Suprapubic skin (tissue), 4 donors: ENCODE measurements around the gene PNMA8A. TPM values are rescaled to one million over a fixed set of nuclear protein-coding genes. Genes with fewer than 3 reads are reported as not detected.

Experiments
- DNase-seq, 2 donors: peaks; one replicate each; pipeline ENCODE4 v3.0.0-alpha.2; 2019; ENCODE audit warnings: low spot score in 2 of 2
- H3K27ac ChIP-seq: fragments of 200-600 bp; sonication (generic); one replicate; pipeline ENCODE4 v1.5.1; 2019
- H3K27me3 ChIP-seq: fragments of 200-600 bp; sonication (generic); one replicate; pipeline ENCODE4 v1.5.1; 2019
- H3K36me3 ChIP-seq: fragments of 200-600 bp; sonication (generic); one replicate; pipeline ENCODE4 v1.5.1; 2019
- H3K4me1 ChIP-seq: fragments of 200-600 bp; sonication (generic); one replicate; pipeline ENCODE4 v1.5.1; 2019
- H3K4me3 ChIP-seq: fragments of 200-600 bp; sonication (generic); one replicate; pipeline ENCODE4 v1.5.1; 2019; ENCODE audit warnings: mild to moderate bottlenecking
- H3K9me3 ChIP-seq: fragments of 200-600 bp; sonication (generic); one replicate; pipeline ENCODE4 v1.5.1; 2019
- EP300 ChIP-seq: sonication (generic); formaldehyde crosslinking; IDR thresholded peaks from one replicate; pipeline ENCODE4 v1.6.1; 2017; ENCODE audit warnings: antibody characterized with exemption
- POLR2A ChIP-seq, 2 donors: fragments of 450-650 bp; IDR thresholded peaks; one replicate each; pipeline ENCODE4 v1.6.1; 2017; ENCODE audit warnings: antibody characterized with exemption in 2 of 2, mild to moderate bottlenecking in 2 of 2, moderate library complexity in 2 of 2
- POLR2AphosphoS5 ChIP-seq, 3 donors: sonication (generic); formaldehyde crosslinking; IDR thresholded peaks; one replicate each; pipeline ENCODE4 v1.6.1; 2017; ENCODE audit warnings: antibody characterized with exemption in 3 of 3
- WGBS: methylation state at CpG from one replicate; pipeline ENCODE4 v1.1.5; 2018; 5-methylcytosine and 5-hydroxymethylcytosine counted together
- total RNA-seq, 4 donors: library from RNA; depleted of rRNA; stranded (reverse); fragments of >200 nt; gene quantifications; one replicate each; pipeline ENCODE4 v1.1.0, GENCODE V29; 2016
- TF ChIP-seq, protein P1 (sequence below), 2 donors: fragments of 200-600 bp in 1 of 2; fragments of 450-650 bp in 1 of 2; sonication (generic) in 1 of 2; IDR thresholded peaks; one replicate each; pipeline ENCODE4 v1.5.1; 2016 to 2019; ENCODE audit warnings: antibody characterized with exemption in 2 of 2, mild to moderate bottlenecking in 1 of 2, moderate library complexity in 1 of 2

PNMA8A gene
- total RNA-seq, 4 donors from 2014 or later: 0.72 to 3.9 (median 1.4) TPM

GRCh38 chr19:46463516-46463915 is 7.8 kb downstream of the PNMA8A start:
- WGBS: 79% methylated on average over 7 of the region's 7 CpGs
- H3K9me3 ChIP-seq: no peaks in the 10 kb centered on the region
- no peaks in the 10 kb centered on the region for H3K27me3 ChIP-seq
- TF ChIP-seq, protein P1, sequence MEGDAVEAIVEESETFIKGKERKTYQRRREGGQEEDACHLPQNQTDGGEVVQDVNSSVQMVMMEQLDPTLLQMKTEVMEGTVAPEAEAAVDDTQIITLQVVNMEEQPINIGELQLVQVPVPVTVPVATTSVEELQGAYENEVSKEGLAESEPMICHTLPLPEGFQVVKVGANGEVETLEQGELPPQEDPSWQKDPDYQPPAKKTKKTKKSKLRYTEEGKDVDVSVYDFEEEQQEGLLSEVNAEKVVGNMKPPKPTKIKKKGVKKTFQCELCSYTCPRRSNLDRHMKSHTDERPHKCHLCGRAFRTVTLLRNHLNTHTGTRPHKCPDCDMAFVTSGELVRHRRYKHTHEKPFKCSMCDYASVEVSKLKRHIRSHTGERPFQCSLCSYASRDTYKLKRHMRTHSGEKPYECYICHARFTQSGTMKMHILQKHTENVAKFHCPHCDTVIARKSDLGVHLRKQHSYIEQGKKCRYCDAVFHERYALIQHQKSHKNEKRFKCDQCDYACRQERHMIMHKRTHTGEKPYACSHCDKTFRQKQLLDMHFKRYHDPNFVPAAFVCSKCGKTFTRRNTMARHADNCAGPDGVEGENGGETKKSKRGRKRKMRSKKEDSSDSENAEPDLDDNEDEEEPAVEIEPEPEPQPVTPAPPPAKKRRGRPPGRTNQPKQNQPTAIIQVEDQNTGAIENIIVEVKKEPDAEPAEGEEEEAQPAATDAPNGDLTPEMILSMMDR (IDR thresholded peaks at IDR 0.05): no peak
- H3K27ac ChIP-seq: no peak overlapping the region
- DNase-seq: no peak
- H3K4me1 ChIP-seq: peaks cover 3% of the 10 kb centered on the region
- H3K36me3 ChIP-seq: no peaks in the 10 kb centered on the region
- no peak overlapping the region for H3K4me3 ChIP-seq

DNA sequence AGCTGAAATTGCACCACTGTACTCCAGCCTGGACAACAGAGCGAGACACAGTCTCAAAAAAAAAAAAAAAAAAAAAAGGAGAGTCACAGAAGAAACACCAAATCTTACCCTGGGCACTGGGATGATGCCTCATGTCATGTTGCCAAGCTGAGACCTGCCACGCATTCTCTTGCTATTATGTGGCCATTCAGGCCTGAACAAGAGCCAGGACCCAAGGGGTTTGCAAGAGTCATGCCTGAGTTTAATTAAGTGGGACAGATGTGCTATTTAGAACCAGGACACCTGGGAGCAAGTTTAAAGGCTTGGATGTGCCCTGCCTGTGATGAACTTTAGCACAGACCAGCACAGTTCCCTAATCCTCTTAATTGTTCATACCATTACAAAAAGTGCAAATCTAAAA is 9.8 kb downstream of the PNMA8A start:
- H3K36me3 ChIP-seq: no peaks in the 10 kb centered on the region
- TF ChIP-seq POLR2A (IDR thresholded peaks at IDR 0.05) (no peak), EP300 (no peak), POLR2AphosphoS5 (IDR thresholded peaks at IDR 0.05) (no peak)
- TF ChIP-seq, protein P1 (IDR thresholded peaks at IDR 0.05): no peak
- no peaks in the 10 kb centered on the region for H3K27me3 ChIP-seq
- no peak overlapping the region for H3K4me3 ChIP-seq
- no peaks in the 10 kb centered on the region for H3K9me3 ChIP-seq
- H3K4me1 ChIP-seq: peaks cover 3% of the 10 kb centered on the region
- no peak for DNase-seq
- H3K27ac ChIP-seq: no peak overlapping the region
- 58% methylated on average over 2 of the region's 2 CpGs for WGBS

DNA sequence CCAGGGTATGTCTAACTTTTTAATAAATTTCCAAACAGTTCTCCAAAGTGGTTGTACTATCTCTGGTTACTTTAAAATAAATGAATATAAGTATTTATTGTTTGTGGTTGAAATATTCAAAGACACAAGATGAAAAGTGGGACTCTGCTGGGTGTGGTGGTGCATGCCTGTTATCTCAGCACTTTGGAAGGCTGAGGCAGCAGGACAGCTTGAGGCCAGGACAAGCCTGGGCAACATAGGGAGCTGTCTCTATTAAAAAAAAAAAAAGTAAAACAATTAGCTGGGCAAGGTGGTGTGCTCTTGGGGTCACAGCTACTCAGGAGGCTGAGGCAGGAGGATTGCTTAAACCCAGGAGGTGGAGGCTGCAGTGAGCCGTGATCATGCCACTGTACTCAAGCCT is 10.4 kb downstream of the PNMA8A start:
- H3K27ac ChIP-seq: no peak overlapping the region
- DNase-seq: no peak
- H3K4me1 ChIP-seq: peaks cover 3% of the 10 kb centered on the region
- no peak overlapping the region for H3K4me3 ChIP-seq
- H3K27me3 ChIP-seq: no peaks in the 10 kb centered on the region
- no peak for TF ChIP-seq POLR2AphosphoS5 (IDR thresholded peaks at IDR 0.05)
- no peak for TF ChIP-seq POLR2A (IDR thresholded peaks at IDR 0.05)
- no peak for TF ChIP-seq EP300
- TF ChIP-seq, protein P1 (IDR thresholded peaks at IDR 0.05): no peak
- no peaks in the 10 kb centered on the region for H3K36me3 ChIP-seq
- H3K9me3 ChIP-seq: no peaks in the 10 kb centered on the region
- WGBS: 50% methylated on average over 1 of the region's 1 CpG

GRCh38 chr19:46460055-46460454 is 11.3 kb downstream of the PNMA8A start:
- no peak overlapping the region for H3K27ac ChIP-seq
- 64% methylated on average over 2 of the region's 2 CpGs for WGBS

DNA sequence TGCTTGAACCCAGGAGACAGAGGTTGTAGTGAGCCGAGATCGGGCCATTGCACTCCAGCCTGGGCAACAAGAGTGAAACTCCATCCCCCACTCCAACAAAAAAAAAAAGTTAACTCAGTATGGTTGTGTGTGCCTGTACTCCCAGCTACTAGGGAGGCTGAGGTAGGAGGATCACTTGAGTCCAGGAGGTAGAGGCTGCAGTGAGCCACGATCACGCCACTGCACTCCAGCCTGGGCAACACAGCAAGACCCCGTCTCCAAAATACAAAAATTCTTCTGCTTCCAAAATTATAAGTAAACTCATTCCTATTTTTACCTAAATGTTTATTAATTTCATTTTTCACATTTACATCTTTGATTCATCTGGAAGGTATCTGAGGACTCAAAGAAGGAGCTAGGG is 14.4 kb downstream of the PNMA8A start:
- Histone ChIP-seq H3K27ac (no peak overlapping the region), H3K9me3 (no peaks in the 10 kb centered on the region), H3K36me3 (no peaks in the 10 kb centered on the region), H3K4me1 (peaks cover 8% of the 10 kb centered on the region), H3K4me3 (no peak overlapping the region), H3K27me3 (no peaks in the 10 kb centered on the region)
- TF ChIP-seq, protein P1 (IDR thresholded peaks at IDR 0.05): no peak
- TF ChIP-seq POLR2AphosphoS5 (IDR thresholded peaks at IDR 0.05) (no peak), EP300 (no peak), POLR2A (IDR thresholded peaks at IDR 0.05) (no peak)
- 87% methylated on average over 5 of the region's 5 CpGs for WGBS
- DNase-seq: no peak

More at GRCh38 chr19:46460055-46460454, 11.3 kb downstream of the PNMA8A start:
- no peaks in the 10 kb centered on the region for H3K36me3 ChIP-seq
- no peak for DNase-seq
- TF ChIP-seq POLR2A (IDR thresholded peaks at IDR 0.05) (no peak), POLR2AphosphoS5 (IDR thresholded peaks at IDR 0.05) (no peak), EP300 (no peak)
- TF ChIP-seq, protein P1 (IDR thresholded peaks at IDR 0.05): no peak
- no peaks in the 10 kb centered on the region for H3K27me3 ChIP-seq
- peaks cover 3% of the 10 kb centered on the region for H3K4me1 ChIP-seq
- no peak overlapping the region for H3K4me3 ChIP-seq
- H3K9me3 ChIP-seq: no peaks in the 10 kb centered on the region
